Activated T-cell treated with anti-CD3 and anti-CD28 coated beads, Interleukin-2, amount 50 U/mL, for 1 hour (primary cell): ENCODE data around the gene ARPC1B.
"Not testable (repeated sequence)": the region's sequence is repeated elsewhere in the genome, so short reads cannot be mapped to it uniquely, and the experiment has no call there.

Experiments
- DNase-seq: peaks from one replicate; pipeline ENCODE4 v3.0.0-alpha.2; 2020

The ARPC1B gene

DNA sequence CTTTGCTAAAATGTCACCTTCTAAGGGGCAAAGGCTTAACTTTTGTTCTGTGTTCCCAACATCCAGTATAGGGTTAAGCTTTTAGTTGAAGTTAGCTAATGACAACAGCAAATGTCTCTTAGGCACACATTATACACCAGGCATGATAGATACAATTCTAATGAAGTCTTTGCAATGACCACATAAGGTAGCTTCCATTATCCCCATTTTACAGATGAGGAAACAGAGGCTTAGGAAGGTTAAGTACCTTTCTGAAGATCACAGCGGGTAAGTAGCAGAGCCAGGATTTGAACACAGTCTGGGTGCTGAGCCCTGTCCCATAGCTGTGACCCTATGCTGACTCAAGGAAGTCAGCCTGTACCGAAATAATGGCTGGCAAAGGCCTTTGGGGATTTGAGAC is 36.1 kb downstream of the ARPC1B start:
- DNase-seq: no peak

DNA sequence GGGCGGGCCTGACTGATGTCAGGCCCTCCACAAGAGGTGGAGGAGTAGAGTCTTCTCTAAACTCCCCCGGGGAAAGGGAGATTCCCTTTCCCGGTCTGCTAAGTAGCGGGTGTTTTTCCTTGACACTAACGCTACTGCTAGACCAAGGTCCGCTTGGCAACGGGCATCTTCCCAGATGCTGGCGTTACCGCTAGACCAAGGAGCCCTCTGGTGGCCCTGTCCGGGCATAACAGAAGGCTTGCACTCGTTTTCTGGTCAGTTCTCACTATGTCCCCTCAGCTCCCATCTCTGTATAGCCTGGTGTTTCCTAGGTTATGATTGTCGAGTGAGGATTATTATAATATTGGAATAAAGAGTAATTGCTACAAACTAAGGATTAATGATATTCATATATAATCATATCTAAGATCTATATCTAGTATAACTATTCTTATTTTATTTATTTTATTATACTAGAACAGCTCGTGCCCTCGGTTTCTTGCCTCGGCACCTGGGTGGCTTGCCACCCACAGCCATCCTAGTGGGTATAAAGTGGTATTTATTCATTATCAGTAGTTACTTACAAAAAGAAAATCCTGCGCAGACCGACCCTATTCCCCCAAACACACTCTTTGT is 41.1 kb downstream of the ARPC1B start:
- DNase-seq: peak; percentile 37

DNA sequence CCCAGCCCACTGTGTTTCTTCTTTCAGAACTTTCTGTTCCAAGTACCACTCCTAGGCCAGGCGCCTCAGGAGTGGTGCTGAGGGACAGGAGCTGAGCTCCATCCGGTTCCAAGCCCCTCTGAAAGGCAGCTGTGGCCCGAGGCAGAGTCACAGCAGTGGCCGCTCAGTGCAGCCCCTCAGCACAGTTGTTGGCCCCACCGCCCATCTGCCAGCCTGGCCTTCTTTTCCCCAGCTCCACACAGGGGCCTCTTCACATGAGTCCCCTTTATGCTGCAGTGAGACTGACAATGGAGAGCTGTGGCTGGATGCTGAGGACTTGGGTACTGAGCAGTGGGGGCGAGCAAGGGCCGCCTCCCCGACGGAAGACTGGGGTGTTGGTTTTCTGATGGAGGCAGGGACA is 43.7 kb downstream of the ARPC1B start:
- no peak for DNase-seq

DNA sequence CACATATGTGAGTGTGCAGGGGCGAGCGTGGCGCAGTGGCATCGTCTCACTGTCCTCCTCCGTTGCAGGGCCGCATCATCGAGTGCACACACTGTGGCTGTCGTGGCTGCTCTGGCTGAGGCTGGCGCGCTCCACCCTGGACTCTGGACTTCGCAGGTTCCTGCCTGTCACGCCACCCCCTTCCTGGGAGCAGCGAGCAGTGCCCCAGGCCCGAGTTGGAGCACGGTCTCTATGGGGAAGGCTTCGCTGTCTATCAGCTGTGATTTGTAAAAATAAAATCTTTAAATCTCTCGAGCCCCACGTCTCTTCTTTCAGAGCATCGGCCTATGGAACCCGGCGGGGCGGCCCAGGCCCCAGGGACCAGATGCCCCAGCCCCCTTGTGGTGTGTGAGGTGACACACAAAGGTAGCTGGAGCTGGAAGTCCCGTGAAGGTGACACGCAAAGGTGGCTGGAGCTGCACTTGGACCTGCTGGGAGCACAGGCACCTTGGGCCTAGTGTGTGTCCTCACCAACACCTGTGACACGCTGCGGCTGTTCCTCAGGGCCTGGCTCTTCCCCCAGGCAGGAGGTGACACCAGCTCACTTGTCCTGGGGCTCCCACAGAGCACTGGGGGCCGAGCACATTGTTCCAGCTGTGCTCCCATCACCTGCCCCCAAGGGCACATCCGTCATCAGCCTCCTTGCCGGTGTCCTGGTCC is 44.9 kb downstream of the ARPC1B start:
- DNase-seq: no peak

DNA sequence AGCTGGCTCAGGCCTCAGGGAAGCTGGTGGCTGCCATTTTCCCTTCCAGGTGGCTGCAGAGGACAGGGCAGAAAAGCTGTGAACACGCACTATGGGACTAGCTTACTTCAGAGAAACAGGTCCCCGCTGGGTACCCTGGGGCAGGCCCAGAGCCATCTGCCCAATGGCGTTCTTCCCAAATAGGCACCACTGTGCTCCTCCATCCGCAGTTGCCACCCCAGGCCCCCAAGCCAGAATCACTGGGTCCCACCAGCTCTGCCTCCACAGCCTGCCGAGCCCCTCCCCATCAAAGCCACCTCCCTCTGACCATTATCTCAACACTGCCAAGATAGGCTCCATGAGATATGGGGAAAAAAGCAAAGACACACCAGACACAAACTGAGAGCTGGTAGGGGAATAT is 45.7 kb downstream of the ARPC1B start:
- no peak for DNase-seq

DNA sequence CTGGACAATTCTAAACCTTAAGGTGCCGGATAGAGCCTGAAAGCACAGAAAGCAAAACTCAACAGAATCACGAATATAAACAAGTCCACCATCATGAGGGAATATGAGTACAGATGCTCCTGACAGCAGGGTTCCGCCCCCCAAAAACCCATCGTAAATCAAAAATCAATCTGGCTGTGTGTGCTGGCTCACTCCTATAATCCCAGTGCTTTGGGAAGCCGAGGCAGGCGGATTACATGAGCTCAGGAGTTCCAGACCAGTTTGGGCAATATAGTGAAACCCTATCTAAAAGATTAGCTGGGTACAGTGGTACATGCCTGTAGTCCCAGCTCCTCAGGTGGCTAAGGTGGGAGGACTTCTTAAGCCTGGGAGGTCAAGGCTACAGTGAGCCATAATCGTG is 46.5 kb downstream of the ARPC1B start:
- DNase-seq: no peak

DNA sequence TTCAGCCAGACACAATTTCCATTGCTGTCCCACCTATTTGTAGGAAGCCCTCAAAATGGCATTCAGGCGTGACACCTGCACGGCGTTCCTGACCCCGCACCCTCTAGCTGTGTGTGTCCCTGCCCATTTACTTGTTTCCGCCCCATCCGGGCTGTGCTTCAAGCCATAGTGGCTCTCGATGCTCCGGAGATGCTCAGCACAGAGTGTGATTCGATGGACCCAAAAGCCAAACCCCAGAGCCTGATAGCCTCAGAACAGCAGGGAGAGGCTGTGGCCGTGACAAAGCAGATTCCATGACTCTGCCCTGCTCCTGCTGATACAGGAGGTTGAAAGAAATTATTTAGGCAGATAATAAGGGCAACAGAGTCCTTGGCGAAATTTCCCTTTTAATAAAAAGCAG is 47.7 kb downstream of the ARPC1B start:
- DNase-seq: no peak

DNA sequence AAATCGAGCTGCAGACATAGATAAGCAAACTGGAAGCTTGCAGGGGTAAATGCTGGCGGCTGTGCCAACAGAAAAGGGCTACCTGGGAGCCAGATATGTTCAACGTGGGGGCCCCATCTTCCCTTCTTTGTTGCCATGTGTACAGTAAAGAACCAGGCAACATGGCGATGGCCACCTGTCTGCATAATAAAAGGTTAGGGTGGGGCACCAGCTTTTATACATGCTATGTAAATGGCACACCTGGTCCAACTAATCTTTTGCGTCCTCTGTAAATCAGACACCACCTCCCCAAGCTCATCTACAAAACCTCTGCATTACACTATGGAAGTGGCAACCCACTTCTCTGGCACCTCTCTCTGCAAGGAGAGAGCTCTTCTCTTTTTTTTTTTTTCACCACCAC is 48.1 kb downstream of the ARPC1B start:
- DNase-seq: no peak

DNA sequence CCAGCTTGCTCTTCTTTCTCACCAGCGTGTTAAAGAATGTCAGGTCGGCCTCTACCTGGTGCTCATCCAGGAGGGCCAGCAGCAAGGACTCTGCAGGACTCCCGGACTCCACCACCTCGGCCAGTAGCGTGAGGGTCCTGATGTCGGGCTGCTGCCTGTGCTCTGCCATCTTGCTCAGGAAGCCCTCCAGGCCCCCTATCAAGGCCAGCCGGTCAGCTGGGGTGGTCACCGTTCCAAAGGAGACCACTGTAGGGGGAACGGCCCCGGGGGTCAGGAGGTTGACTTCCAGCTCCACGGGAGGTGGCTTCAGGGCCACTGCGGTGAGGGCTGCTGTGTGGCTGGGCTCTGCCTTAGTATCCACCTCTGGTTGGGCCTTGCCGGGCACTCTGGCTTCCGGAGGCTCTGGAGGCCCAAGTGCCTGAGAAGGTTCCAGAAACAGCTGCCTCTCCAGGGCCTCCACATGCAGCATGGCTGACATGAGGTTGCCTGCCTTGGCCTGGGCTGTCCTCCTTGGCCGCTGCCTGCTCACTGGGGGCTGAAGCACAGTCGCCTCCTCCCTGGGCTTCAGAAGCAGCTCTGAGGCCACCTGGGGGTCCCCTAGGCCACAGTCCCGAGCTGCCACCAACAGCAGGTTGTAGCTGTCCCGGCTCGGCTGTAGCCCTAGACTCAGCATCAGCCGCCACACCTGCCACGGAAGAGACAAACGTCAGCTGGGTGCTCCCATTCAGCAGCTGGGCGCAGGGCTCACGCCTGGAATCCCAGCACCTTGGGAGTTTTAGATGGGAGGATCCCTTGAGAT is 50.6 kb downstream of the ARPC1B start:
- no peak for DNase-seq

DNA sequence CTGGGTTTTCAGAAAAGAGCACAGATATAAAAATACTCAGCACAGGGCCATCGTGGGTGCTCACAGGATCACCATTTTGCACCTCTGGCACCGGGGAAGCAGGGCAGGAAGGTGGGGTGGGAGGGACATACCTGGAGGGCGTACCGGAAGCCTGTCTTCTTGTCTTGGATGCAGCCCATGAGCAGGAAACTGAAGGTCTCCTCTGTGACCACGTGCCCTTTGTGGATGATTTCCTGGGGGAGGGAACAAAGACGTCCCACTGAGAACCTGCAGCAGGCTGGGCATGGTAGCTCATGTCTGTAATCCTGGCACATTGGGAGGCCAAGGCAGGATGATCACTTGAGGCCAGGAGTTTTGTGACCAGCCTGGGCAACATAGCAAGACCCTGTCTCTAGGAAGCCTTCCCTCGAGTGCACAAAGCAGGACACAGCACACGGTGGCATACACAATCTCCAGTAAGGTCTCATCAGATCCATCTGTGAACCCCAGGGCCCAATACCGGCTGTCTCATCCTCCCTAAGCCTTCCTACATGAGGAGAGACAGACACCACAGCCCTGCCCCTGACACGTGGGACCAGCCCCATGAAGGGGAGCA is 54.5 kb downstream of the ARPC1B start:
- DNase-seq: no peak

DNA sequence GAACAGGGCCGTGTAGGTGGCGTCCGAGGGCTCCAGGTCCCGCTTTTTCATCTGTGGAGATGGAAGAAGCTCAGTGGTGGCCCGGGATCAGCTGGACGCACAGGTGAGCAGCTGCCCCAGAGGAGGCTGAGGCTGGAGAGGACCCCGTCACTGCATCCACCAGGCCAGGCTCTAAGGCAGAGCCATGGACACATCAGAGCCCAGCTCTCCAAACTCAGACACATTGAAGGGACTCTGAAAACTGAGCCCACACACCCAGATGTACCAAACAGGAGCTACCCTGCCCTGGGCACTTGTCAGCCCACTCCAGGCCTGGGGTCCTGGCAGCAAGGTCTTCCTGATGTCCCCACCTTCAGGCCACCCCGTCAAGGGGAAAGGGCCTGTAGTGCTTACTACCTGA is 55.2 kb downstream of the ARPC1B start:
- DNase-seq: no peak

DNA sequence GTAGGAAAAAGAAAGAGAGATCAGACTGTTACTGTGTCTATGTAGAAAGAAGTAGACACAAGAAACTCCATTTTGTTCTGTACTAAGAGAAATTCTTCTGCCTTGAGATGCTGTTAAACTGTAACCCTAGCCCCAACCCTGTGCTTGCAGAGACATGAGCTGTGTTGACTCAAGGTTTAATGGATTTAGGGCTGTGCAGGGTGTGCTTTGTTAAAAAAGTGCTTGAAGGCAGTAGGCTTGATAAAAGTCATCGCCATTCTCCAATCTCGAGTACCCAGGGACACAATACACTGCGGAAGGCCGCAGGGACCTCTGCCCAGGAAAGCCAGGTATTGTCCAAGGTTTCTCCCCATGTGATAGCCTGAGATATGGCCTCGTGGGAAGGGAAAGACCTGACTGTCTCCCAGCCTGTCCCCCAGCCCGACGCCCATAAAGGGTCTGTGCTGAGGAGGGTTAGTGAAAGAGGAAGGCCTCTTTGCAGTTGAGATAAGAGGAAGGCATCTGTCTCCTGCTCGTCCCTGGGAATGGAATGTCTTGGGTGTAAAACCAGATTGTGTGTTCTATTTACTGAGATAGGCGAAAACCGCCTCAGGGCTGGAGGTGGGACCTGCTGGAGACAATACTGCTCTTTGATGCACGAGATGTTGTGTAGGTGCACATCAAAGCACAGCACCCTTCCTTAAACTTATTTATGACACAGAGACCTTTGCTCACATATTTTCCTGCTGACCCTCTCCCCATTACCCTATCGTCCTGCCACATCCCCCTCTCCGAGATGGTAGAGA is 57.4 kb downstream of the ARPC1B start:
- DNase-seq: not testable (repeated sequence)

DNA sequence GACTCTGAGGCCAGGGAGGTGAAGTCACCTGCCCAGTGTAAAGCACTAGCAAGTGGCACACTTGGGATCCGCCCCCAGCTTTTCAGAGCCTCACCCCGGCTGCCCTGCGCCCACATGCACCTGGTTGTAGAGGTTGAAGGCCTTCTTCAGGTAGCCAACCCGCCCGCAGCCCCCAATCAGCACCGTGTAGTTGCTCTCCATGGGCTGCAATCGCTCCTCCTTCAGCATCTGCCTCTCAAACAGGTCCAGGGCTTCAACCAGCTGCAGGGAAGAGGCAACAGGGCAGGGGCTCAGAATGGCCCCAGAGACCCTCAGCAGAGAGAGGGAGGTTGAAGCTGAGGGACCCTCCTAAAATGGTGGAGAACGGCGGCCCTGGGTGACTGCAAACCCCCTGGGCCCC is 58.6 kb downstream of the ARPC1B start:
- no peak for DNase-seq

DNA sequence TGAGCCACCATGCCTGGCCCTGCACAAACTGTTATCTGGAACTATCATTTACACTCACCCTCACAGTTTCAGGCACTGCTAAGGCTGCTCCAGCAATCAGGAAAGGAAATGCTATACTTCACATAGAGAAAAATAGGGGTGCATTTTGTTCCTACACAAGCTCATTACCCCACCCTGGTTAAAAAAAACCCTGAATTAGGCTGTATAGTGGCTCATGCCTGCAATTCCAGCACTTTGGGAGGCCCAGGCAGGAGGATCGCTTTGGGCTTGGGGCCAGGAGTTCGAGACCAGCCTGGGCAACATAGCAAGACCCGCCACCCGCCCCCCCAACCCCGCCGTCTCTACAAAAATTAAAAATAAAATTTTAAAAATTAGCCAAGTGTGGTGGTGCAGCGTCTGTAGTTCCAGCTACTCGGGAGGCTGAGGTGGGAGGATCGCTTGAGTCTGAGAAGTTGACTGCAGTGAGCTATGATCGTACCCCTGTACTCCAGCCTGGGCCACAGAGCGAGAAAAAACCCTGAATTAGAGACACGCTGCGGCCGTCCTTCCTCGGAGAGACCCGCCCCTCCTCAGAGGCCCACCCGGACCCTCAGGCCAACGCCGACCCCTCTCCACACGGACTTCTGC is 63.5 kb downstream of the ARPC1B start:
- DNase-seq: no peak

DNA sequence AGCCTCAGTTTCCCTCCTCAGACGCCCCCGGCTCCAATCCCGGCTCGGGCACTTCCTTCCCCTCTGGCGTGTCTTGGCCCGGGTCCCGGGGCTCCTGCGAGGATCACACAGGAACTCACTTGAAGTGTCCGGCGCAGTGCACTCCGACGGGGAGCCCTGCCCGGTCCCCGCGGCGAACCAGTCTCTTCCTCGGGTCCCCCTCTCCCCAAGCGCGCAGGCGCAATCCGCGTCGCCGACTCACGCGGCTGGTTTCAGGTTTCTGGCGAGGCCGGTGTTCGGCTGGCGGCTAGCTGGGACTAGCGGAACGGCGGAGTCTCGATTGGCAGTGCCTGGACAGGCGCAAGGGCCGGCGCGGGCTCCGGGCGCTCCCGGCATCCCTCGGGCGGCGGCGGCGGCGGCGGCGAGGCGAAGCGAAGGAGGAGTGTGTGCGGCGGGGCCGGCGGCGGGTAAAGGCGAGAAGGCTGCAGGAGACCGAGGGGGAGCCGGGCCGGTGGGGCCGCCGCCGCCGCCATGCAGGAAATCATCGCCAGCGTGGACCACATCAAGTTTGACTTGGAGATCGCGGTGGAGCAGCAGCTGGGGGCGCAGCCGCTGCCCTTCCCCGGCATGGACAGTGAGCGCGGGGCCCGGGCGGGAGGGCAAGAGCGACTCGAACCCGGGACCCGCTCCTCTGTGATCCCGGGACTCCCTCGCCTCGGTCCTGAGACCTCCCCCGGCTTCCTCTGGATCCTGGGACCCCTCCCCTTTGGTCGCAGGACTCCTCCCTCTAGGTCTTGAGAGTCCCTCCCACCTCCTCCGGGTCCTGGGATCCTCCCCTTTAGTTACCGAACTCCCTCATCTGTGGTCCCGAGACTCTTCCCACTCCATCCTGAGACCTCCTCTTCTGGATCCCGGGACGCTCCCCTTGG is 64.3 kb downstream of the ARPC1B start, which contains the start of the genes CPSF4 and PTCD1:
Gene CPSF4, plus strand, starts transcription at position 371 of the 908 bp plus-strand sequence. Its CDS starts 140 bp downstream, at position 511.
Gene PTCD1, minus strand, starts transcription at position 226 of the 908 bp plus-strand sequence. CDS start 3,556 bp downstream, outside the sequence.
- DNase-seq: peak; percentile 87

DNA sequence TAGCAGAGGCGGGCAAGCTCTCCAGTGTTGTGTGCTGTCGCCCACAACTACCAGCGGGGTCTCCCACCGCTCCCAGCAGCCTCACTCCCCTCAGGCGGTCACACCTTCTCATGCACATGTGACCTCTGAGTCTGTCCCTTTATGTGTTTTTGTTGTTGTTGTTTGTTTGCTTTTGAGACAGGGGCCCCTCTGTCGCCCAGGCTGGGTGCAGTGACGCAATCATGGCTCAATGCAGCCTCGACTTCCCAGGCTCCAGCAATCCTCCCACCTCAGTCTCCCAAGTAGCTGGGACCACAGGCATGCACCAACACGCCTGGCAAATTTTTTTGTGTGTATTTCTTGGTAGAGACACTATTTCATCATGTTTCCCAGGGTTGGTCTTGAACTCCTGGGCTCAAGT is 65.7 kb downstream of the ARPC1B start:
- no peak for DNase-seq
